K562 (cell line): ENCODE results near the gene LAX1. TPM values are rescaled to one million over a fixed set of nuclear protein-coding genes. Genes with fewer than 3 reads are reported as not detected.
A peak's percentile ranks its signal among the peaks of the same experiment; 100 is the strongest.

Experiments used
- ARID3A ChIP-seq: IDR thresholded peaks from 2 replicates; pipeline ENCODE4 v1.6.1; 2012; ENCODE audit warnings: low read depth, low read length, improper control_type of control experiment, borderline replicate concordance
- EP400 ChIP-seq: fragments of 450-650 bp; IDR thresholded peaks from 2 replicates; pipeline ENCODE4 v1.6.1; 2017; ENCODE audit warnings: antibody characterized with exemption, mild to moderate bottlenecking, moderate library complexity
- FOXP1 ChIP-seq: sonication (generic); formaldehyde crosslinking; IDR thresholded peaks from 2 replicates; pipeline ENCODE4 v1.8.0; 2022; ENCODE audit warnings: mild to moderate bottlenecking, missing genetic modification reagents
- HBP1 ChIP-seq: fragments of 450-650 bp; formaldehyde crosslinking; IDR thresholded peaks from 2 replicates; pipeline ENCODE4 v1.4.0; 2022; ENCODE audit warnings: missing genetic modification characterization
- HCFC1 ChIP-seq: IDR thresholded peaks from 2 replicates; pipeline ENCODE4 v1.6.1; 2012; ENCODE audit warnings: low read depth, low read length, improper control_type of control experiment
- IFI16 ChIP-seq: fragments of 250-450 bp; sonication (Bioruptor Pico); IDR thresholded peaks from 2 replicates; pipeline ENCODE4 v2.1.2; 2022; ENCODE audit warnings: mild to moderate bottlenecking, inconsistent platforms
- MGA ChIP-seq: fragments of 450-650 bp; IDR thresholded peaks from 2 replicates; pipeline ENCODE4 v1.6.1; 2016; ENCODE audit warnings: mild to moderate bottlenecking, moderate library complexity
- PCBP1 ChIP-seq: fragments of 200-400 bp; formaldehyde crosslinking; IDR thresholded peaks from 2 replicates; pipeline ENCODE4 v1.6.1; 2018; ENCODE audit warnings: mild to moderate bottlenecking, low read depth, low read length; ENCODE audit not compliant: poor library complexity, severe bottlenecking
- SNRNP70 ChIP-seq: fragments of 200-400 bp; formaldehyde crosslinking; optimal IDR thresholded peaks from 2 replicates; pipeline ENCODE3; 2017; ENCODE audit warnings: low read depth, low read length
- ZKSCAN3 ChIP-seq: fragments of 250-450 bp; sonication (Bioruptor Pico); IDR thresholded peaks from 2 replicates; pipeline ENCODE4 v1.4.0; 2020
- ZNF133 ChIP-seq: fragments of 250-450 bp; sonication (Bioruptor Pico); IDR thresholded peaks from 2 replicates; pipeline ENCODE4 v1.4.0; 2020; ENCODE audit warnings: mild to moderate bottlenecking
- ZNF175 ChIP-seq: fragments of 200-800 bp; sonication (Bioruptor generic); IDR thresholded peaks from 2 replicates; pipeline ENCODE4 v1.6.1; 2016; ENCODE audit warnings: low read depth, mild to moderate bottlenecking, missing genetic modification characterization, missing compliant biosample characterization
- ZNF561 ChIP-seq: fragments of 450-650 bp; formaldehyde crosslinking; conservative IDR thresholded peaks from 2 replicates; pipeline ENCODE4 v1.4.0; 2020; ENCODE audit warnings: mild to moderate bottlenecking, moderate library complexity
- ZNF589 ChIP-seq: fragments of 200-800 bp; sonication (Bioruptor generic); IDR thresholded peaks from 2 replicates; pipeline ENCODE4 v1.6.1; 2016; ENCODE audit warnings: low read depth, missing genetic modification characterization, missing compliant biosample characterization
- ZNF75A ChIP-seq: fragments of 450-650 bp; formaldehyde crosslinking; IDR thresholded peaks from 2 replicates; pipeline ENCODE4 v1.4.0; 2020; ENCODE audit warnings: mild to moderate bottlenecking
- polyA plus RNA-seq, 8 experiments: library from polyadenylated mRNA; depleted of rRNA in 4 of 8; stranded (reverse) in 5 of 8; unstranded in 3 of 8; fragments of >200 nt; fragmentation: Nextera tagmentation in 2 of 8; fragmentation: Illumina TruSeq in 1 of 8; extraction: Ambion mirVana in 2 of 8; extraction: Trizol in 1 of 8; gene quantifications; 2 replicates each; pipeline versions ENCODE4 v1.2.1 to v1.2.3, GENCODE V29; 2011 to 2014; ENCODE audit warnings: inconsistent platforms in 1 of 8, missing spikeins in 1 of 8
- total RNA-seq, 7 experiments: library from RNA; depleted of rRNA in 6 of 7; stranded (reverse); fragments of >200 nt in 6 of 7; fragmentation: Illumina TruSeq in 2 of 7; extraction: Trizol in 2 of 7; gene quantifications; 2 replicates each; pipeline versions ENCODE4 v1.2.1 to v1.2.3, GENCODE V29; 2011 to 2021; ENCODE audit warnings: low replicate concordance in 1 of 7

Gene LAX1
- total and polyA plus RNA-seq, 9 of the 15 experiments (the other 6 are each of a cell fraction or from before 2014, with no cell fraction given) = not detected

GRCh38 chr1:203756036-203756435, 8.9 kb upstream of the LAX1 start (continued):
- TF ChIP-seq ARID3A (no peak), ZNF133 (no peak), EP400 (no peak), MGA (no peak), IFI16 (CRISPR knock-in tag) (no peak), HCFC1 (no peak), ZNF175 (CRISPR knock-in tag) (no peak), ZKSCAN3 (CRISPR knock-in tag) (no peak), ZNF589 (CRISPR knock-in tag) (no peak), ZNF75A (no peak), PCBP1 (no peak), SNRNP70 (no peak), ZNF561 (CRISPR knock-in tag) (no peak), HBP1 (CRISPR knock-in tag) (0 out of 2 replicates have a peak, but pooled peaks have one; percentile 36), FOXP1 (CRISPR knock-in tag) (no peak)
